Activated naive CD8-positive, alpha-beta T cell treated with anti-CD3 and anti-CD28 coated beads for 36 hours (primary cell): ENCODE measurements around the gene CBLN4. TPM values are rescaled to one million over a fixed set of nuclear protein-coding genes. Genes with fewer than 3 reads are reported as not detected.

ENCODE experiments used
- DNase-seq: peaks from one replicate; pipeline ENCODE4 v3.0.0; 2021
- H3K27ac Mint-ChIP-seq: one replicate; pipeline ENCODE4 v1.8.0; 2022; ENCODE audit warnings: mild to moderate bottlenecking, moderate library complexity, mixed read lengths
- H3K27me3 Mint-ChIP-seq: one replicate; pipeline ENCODE4 v1.8.0; 2022; ENCODE audit warnings: mild to moderate bottlenecking, mixed read lengths
- H3K36me3 Mint-ChIP-seq: one replicate; pipeline ENCODE4 v1.8.0; 2021; ENCODE audit warnings: mild to moderate bottlenecking, mixed read lengths
- H3K4me1 Mint-ChIP-seq: one replicate; pipeline ENCODE4 v1.8.0; 2021; ENCODE audit warnings: mixed read lengths
- H3K4me3 Mint-ChIP-seq: one replicate; pipeline ENCODE4 v1.8.0; 2022; ENCODE audit warnings: mild to moderate bottlenecking, moderate library complexity, mixed read lengths
- H3K9me3 Mint-ChIP-seq: one replicate; pipeline ENCODE4 v1.8.0; 2022; ENCODE audit warnings: mixed read lengths
- total RNA-seq, 2 experiments: library from RNA; stranded (reverse); gene quantifications; one replicate each; pipeline ENCODE4 v1.2.3, GENCODE V29; 2021

The CBLN4 gene
- not detected for total RNA-seq

DNA sequence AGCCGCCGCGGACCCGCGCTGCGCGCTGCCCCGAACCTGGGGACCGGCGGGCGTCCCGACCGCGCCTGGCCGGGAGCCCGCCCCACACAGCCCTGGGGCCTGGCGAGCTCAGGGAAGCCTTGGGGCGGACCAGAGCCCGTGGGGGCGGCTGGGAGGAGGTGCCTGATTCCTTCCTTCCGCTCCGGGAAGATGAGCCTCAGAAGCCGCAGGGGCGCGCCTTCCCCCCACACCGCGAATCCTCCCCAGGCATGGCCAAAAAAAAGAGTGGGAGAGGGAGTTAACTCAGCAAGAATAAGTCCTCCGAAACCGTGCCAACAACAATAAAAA lies at the start of gene CBLN4:
TSS of gene CBLN4 (minus strand) at position 131 of the 327 bp plus-strand sequence. CDS start 1,348 bp downstream, outside the sequence.
- H3K36me3 Mint-ChIP-seq: no peaks in the 10 kb centered on the region
- no peak for DNase-seq
- H3K9me3 Mint-ChIP-seq: peaks cover 7% of the 10 kb centered on the region
- no peak within 1 kb of the TSS for H3K4me3 Mint-ChIP-seq
- H3K4me1 Mint-ChIP-seq: no peaks in the 10 kb centered on the region
- no peak within 1 kb of the TSS for H3K27ac Mint-ChIP-seq
- peaks cover 37% of the 10 kb centered on the region for H3K27me3 Mint-ChIP-seq

DNA sequence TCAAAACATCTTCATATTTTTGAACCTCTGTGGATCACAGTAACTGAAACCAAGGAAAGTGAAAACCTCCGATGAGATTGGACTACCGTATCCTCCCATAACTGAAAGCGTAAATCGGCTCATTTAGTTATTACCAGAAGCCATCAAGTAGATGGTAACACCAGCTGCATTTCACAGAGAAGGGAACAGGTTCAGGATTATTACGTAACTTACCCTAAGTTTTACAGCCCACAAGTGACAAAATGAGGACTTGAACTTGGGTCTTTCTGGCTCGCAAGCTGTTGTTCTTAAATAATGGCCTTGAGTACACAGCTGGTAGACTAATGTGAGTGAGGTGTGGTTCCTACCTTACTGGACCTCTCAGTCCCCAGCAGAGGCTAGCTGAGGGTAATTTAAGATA lies 37.9 kb upstream of the CBLN4 start:
- DNase-seq: no peak
- Mint-ChIP-seq H3K9me3 (peaks cover 3% of the 10 kb centered on the region), H3K36me3 (no peaks in the 10 kb centered on the region), H3K4me1 (no peaks in the 10 kb centered on the region), H3K4me3 (no peak overlapping the region), H3K27ac (no peak overlapping the region), H3K27me3 (no peaks in the 10 kb centered on the region)

DNA sequence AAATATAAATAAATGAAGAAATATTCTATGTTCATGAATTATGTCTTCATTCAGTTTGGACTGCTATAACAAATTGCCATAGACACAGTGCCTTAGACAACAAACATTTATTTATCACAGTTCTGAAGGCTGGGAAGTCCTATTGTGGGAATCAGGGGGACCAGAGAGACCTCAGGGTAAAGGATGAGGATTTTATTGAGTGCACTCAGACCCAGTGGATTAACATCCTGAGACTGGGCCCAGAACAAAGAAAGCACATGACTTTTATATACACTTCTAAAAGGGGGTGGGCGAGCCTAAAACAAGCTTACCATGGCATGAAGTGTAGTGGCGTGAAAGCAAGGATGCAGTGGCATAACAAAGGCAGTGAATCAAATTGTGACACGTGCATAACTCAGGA lies 26.9 kb upstream of the CBLN4 start:
- Mint-ChIP-seq H3K4me3 (no peak overlapping the region), H3K4me1 (no peaks in the 10 kb centered on the region), H3K27me3 (no peaks in the 10 kb centered on the region), H3K36me3 (no peaks in the 10 kb centered on the region), H3K9me3 (peaks cover 16% of the 10 kb centered on the region), H3K27ac (no peak overlapping the region)
- no peak for DNase-seq

DNA sequence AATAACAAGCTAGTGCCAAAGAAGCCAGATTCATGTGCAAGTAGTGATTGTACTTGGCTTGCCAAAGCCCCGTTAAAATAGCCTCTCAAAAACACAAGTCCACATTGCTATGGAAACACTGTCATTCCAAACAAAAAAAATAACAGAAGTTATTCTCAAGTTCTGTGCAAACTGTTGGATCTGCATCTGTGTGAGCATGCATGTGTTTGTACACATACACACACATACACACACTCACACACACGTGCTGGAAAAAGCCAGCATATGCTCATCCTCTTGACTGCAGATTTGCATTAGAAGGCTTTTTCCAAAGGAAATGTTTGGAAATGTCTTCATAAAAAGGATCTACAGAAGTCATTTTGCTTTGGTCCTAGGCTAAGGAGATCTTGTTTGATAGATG lies 13.4 kb upstream of the CBLN4 start:
- Mint-ChIP-seq H3K27me3 (no peaks in the 10 kb centered on the region), H3K36me3 (no peaks in the 10 kb centered on the region), H3K4me3 (no peak overlapping the region), H3K4me1 (no peaks in the 10 kb centered on the region), H3K27ac (no peak overlapping the region), H3K9me3 (peaks cover 2% of the 10 kb centered on the region)
- no peak for DNase-seq

DNA sequence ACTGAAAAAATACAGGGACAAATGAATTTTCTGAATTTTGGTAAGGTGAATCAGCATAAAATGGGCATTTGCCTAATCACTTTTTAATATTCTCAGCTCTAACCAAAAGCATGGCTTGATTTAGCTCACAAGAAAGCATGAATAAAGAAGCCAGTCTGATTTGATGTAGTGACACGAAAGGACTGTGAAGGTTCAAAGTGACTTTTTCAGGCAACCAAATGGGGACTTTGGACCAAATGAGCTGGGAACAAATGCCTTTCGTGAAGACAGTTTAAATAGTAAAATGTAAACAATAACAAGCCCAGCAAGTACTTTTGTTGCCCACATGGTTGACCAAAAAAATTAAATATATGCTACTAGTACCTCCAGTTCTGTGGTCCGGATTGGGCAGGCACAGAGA lies 12.9 kb upstream of the CBLN4 start:
- H3K9me3 Mint-ChIP-seq: peaks cover 2% of the 10 kb centered on the region
- H3K4me1 Mint-ChIP-seq: no peaks in the 10 kb centered on the region
- H3K27ac Mint-ChIP-seq: no peak overlapping the region
- H3K27me3 Mint-ChIP-seq: no peaks in the 10 kb centered on the region
- H3K36me3 Mint-ChIP-seq: no peaks in the 10 kb centered on the region
- DNase-seq: no peak
- H3K4me3 Mint-ChIP-seq: no peak overlapping the region

DNA sequence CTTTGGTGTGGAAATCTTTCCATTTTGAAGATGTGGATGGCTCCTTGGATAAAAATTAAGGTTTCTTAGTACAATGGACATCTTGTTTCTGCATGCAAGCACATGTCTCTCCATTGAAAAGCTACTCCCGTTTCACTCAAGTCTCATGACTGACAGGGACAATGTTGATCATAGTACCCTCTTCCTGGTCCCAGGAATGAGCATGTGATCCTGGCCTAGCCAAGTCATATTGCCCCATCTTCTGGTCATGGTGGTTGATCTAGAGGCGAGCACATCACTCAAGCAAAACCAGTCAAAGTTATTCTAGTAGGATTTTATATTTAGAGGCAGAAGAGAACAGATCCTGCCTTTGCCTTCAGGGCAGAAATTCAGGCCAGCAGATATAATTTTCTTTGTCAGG lies 12.2 kb upstream of the CBLN4 start:
- Mint-ChIP-seq H3K36me3 (no peaks in the 10 kb centered on the region), H3K4me1 (no peaks in the 10 kb centered on the region), H3K27me3 (no peaks in the 10 kb centered on the region), H3K4me3 (no peak overlapping the region), H3K27ac (no peak overlapping the region), H3K9me3 (peaks cover 2% of the 10 kb centered on the region)
- DNase-seq: no peak

DNA sequence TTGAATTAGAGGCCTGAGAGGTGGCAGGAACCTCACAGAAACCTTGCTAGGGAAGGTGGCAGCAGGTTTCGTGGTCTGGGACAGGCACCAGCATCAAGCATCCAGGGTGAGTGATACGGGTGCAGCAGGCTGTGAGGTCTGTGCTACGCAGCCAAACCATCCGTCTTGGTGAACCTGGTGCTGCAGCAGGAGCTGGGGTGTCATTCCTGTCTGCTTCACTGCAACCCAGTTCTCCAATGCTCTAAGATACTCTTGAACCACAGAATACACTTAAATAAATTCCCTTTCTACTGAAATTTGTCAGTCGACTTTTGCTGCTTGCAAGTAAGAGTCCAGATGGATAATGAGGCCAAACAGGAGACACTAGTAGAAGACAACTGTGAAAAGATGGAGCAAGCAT lies 9.7 kb upstream of the CBLN4 start:
- DNase-seq: no peak
- no peak overlapping the region for H3K4me3 Mint-ChIP-seq
- H3K36me3 Mint-ChIP-seq: no peaks in the 10 kb centered on the region
- no peaks in the 10 kb centered on the region for H3K27me3 Mint-ChIP-seq
- H3K4me1 Mint-ChIP-seq: no peaks in the 10 kb centered on the region
- H3K9me3 Mint-ChIP-seq: peaks cover 7% of the 10 kb centered on the region
- no peak overlapping the region for H3K27ac Mint-ChIP-seq

DNA sequence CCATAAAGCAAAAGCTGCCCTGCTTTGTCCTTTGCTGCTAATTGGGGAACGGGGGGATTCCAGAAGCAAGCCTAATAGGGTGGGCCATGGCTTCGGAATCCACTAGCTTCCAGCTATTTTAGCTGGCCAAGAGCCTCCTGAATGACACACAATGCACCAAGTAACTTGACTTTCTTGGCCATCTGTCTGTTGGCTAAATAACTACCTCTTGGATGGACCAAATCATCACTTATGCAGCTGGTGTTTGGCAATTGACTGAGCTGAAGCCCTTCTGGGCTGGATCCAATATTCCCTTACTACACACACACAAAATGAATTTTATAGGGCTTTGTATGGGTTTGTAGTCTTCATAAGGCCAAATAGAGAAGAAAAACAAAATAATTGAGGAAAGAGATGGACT lies 8.8 kb upstream of the CBLN4 start:
- Mint-ChIP-seq H3K4me1 (no peaks in the 10 kb centered on the region), H3K4me3 (no peak overlapping the region), H3K9me3 (peaks cover 8% of the 10 kb centered on the region), H3K27me3 (no peaks in the 10 kb centered on the region), H3K36me3 (no peaks in the 10 kb centered on the region), H3K27ac (no peak overlapping the region)
- no peak for DNase-seq

DNA sequence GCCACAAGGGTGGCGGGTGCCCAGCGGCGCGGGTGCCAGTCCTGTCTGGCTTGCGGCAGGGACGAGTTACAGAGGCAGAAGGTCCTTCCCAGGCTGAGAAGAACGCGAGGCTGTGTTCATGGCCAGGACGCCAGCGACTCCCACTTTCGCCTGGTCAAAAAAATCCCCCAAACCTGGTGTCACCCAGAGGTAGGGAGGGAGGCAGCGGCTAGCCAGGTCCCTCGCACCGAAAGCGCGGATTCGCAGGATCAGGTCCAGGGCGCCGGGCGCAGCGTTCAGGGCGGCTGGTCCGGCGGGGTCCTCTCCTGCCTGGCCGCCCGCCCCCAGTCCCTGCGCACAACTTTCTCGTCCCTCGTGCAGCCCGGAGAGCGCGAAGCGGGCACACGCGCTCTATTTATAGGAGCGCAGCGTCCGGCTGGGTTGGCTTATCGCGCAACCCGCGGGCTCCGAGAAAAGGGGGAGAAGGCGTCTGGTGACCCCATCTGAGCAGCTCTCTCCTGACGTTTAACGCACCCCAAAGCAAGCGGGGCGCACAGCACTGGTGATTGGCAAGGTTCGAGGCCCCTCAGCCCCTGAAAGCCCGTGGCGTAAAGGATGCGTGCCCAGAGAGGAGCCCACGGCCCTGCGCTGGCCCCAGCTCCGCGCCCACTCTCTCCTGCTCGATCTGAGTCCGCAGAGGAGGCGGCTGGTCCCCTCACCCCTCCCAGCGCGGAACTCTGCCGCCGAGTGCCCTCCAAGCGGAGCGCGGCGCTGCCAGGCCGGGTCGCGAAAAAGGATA lies 519 bp downstream of the CBLN4 start:
- no peak for DNase-seq
- Mint-ChIP-seq H3K9me3 (peaks cover 3% of the 10 kb centered on the region), H3K36me3 (no peaks in the 10 kb centered on the region), H3K4me1 (no peaks in the 10 kb centered on the region), H3K4me3 (no peak overlapping the region), H3K27me3 (peaks cover 37% of the 10 kb centered on the region), H3K27ac (no peak overlapping the region)

DNA sequence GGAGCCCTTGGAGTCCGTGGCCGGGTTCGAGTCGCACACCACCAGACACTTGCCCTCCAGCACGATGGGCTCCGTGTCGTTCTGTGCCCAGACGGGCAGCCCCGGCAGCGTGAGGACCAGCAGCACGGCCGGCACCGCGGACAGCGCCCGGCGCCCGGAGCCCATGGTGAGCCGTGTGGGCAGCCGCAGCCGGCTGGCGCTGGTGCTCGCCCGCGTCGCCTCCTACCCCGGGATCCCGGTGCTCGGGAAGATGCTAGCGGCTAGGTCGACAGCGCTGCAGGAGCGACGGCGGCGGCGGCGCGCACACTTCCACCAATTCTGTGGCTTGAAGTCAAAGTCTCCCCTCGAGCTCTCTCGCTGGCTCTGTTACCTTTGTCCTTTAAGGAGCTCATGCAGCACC lies 1.3 kb downstream of the CBLN4 start:
- H3K27ac Mint-ChIP-seq: no peak overlapping the region
- no peaks in the 10 kb centered on the region for H3K36me3 Mint-ChIP-seq
- H3K9me3 Mint-ChIP-seq: peaks cover 3% of the 10 kb centered on the region
- no peak for DNase-seq
- H3K4me3 Mint-ChIP-seq: no peak overlapping the region
- peaks cover 37% of the 10 kb centered on the region for H3K27me3 Mint-ChIP-seq
- H3K4me1 Mint-ChIP-seq: no peaks in the 10 kb centered on the region

DNA sequence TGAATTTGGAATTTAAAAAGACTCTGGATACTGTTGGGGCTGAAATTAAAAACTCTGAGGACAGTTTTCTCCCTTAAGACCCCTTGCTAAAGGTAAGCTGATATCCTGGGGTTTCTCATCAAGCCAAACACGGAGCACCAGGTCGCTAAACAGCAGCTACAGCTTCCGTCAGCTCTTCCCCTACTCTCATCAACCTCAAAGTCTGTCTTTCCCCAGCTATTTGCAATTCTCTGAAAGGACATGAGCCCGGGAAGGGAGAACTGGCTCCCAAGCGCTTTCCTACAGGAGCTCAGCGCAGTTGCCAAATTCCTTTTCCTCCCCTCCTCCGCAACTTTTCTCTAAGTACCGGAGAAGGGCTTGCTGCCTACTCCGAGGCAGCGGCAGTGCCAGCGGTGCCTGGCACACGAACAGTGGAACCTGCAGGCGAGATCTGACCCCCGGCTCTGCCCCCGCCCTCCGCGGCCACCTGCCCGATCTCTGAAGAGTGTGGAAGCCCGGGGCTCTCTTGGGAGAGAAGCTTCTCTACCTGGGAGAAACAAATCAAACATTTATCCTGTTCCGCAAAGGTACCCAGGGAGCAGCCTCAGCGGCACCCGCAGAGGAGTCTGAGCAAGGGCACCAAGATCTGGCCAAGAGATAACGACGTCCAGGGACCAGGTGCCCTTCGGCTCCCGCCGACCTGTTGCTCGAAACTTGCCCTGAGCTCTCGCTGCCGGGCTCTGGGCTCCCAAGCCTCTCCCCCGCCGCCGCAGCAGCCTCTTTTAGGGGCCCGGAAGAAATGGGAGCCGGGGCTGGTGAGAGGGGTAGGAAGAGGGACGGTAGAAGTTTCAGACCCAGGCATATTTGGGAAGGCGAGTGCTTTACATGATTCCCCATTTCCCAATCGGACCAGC lies 2.2 kb downstream of the CBLN4 start:
- H3K4me3 Mint-ChIP-seq: no peak overlapping the region
- H3K27me3 Mint-ChIP-seq: peaks cover 37% of the 10 kb centered on the region
- no peak overlapping the region for H3K27ac Mint-ChIP-seq
- H3K9me3 Mint-ChIP-seq: peaks cover 2% of the 10 kb centered on the region
- H3K36me3 Mint-ChIP-seq: no peaks in the 10 kb centered on the region
- H3K4me1 Mint-ChIP-seq: no peaks in the 10 kb centered on the region
- no peak for DNase-seq

DNA sequence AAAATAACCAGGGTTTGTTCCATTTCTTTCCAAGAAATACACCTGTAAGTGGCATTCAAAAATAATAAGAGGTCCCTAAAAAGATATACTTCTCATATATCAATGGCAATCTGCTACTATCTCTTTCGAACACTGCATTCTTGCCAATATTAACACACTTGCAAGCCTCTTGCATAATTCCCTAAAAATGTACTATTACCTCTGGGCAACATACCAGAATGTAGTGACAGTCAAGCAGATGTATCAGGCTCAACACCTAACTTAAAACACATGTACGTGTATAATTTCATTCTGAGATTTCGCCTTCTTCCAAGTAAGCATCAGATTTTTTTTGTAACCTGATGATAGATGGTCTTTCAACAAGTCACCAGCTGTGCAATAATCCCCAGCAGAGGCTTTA lies 3.4 kb downstream of the CBLN4 start:
- Mint-ChIP-seq H3K4me1 (no peaks in the 10 kb centered on the region), H3K27ac (no peak overlapping the region), H3K4me3 (no peak overlapping the region), H3K36me3 (no peaks in the 10 kb centered on the region), H3K27me3 (peaks cover 35% of the 10 kb centered on the region), H3K9me3 (peaks cover 3% of the 10 kb centered on the region)
- DNase-seq: no peak

DNA sequence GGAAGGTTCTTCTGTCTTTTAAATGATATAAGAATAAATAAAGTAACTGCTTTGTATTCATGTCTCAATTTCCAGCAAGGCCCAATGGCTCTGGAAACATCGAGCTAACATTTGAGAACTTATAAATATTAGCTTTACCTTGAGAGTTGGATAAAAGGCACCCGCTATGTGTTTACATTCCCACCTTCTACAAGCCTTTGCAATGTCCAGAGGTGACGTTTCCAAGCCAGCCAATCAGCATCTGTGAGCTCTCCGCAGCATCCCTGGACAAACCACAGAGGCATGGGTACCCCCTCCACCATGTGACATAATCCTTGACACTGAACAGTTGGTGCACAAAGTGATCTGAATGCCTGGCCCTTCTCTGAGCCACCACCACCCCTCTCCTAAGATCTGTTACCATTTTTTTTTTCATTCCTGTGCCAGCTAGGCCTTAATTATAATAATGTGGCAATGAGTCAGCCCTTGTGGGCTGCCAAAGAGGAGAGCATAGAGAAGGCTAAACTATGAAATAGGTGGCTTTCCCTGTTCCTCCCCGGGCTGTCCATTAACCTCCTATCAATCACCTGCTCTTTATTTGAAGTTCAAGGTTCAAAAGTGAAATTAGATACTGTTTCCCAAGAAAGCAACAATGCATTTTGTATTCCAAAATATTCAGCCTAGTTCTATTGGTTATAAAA lies 4.1 kb downstream of the CBLN4 start:
- no peak for DNase-seq
- H3K9me3 Mint-ChIP-seq: peaks cover 3% of the 10 kb centered on the region
- H3K27ac Mint-ChIP-seq: no peak overlapping the region
- no peak overlapping the region for H3K4me3 Mint-ChIP-seq
- H3K4me1 Mint-ChIP-seq: no peaks in the 10 kb centered on the region
- H3K36me3 Mint-ChIP-seq: no peaks in the 10 kb centered on the region
- H3K27me3 Mint-ChIP-seq: peaks cover 33% of the 10 kb centered on the region

DNA sequence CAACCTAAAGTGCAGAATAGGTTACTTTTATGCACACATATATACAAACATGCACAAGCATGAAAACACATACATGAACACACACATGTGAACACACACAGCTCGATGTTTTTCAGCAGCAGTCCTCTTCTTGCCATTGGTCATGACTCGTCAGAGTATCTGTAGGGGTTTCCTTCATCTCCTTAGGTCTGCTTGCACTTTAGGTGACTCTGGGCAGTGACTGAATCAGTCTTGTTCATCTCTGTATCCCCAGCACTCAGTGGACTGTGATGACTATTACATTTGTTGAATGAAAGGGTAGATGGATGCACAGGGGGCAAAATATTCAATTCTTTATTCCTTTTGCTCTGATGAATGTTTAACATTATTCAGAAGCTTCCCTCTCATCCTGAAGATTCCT lies 26.8 kb downstream of the CBLN4 start:
- no peaks in the 10 kb centered on the region for H3K9me3 Mint-ChIP-seq
- no peak overlapping the region for H3K4me3 Mint-ChIP-seq
- DNase-seq: no peak
- no peaks in the 10 kb centered on the region for H3K27me3 Mint-ChIP-seq
- H3K36me3 Mint-ChIP-seq: no peaks in the 10 kb centered on the region
- no peak overlapping the region for H3K27ac Mint-ChIP-seq
- H3K4me1 Mint-ChIP-seq: no peaks in the 10 kb centered on the region

DNA sequence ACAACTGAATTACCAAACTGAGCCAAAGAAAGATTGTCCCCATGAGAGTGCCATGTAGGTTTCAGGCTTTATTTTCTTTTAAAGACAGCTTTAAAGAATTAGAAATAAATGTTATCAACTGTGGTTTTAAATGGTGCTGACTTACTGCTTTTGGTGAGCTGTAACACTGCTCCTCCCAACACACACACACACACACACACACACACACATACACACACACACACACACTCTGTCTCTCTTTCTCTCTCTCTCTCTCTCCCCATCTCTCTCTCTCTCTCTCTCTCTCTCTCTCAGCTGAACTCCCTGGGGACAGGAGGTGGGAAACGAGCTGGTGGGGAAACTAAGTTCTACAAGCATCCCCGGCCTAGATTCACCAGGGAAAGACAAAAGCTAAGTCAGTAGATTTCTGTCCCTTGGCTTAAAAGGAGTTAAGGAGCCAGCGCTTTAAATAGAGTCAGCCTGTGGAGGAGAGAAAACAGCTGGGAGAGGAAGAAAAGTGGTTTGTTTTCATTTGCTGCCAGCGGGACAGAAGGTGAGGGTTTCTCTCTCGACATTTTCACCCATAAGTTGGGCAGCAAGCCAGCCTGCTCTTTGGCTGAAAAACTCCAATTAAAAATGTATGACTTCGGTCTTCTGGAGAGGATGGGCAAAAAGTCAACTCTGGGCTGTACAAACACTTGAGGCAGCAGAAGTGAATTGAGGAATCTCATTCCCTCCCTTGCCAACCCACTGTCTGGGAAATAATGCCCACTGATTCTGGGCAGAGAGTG lies 27.4 kb downstream of the CBLN4 start:
- H3K27ac Mint-ChIP-seq: no peak overlapping the region
- H3K36me3 Mint-ChIP-seq: no peaks in the 10 kb centered on the region
- no peaks in the 10 kb centered on the region for H3K4me1 Mint-ChIP-seq
- DNase-seq: no peak
- H3K27me3 Mint-ChIP-seq: no peaks in the 10 kb centered on the region
- H3K4me3 Mint-ChIP-seq: no peak overlapping the region
- H3K9me3 Mint-ChIP-seq: no peaks in the 10 kb centered on the region
